Measurements from ENCODE around the gene ZNF107.
"Not testable (repeated sequence)": the region's sequence is repeated elsewhere in the genome, so short reads cannot be mapped to it uniquely, and the experiment has no call there.

The ZNF107 gene

GRCh38 chr7:64643566-64643965, 22.4 kb upstream of the ZNF107 start:
- no peak for DNase-seq (ENCODE audit: low spot score)

GRCh38 chr7:64651203-64651602, 14.7 kb upstream of the ZNF107 start:
- DNase-seq (ENCODE audit: low spot score) = no peak

GRCh38 chr7:64651632-64652165, 14.2 kb upstream of the ZNF107 start:
- no peak for DNase-seq (ENCODE audit: low spot score)

GRCh38 chr7:64653721-64654401, 12.1 kb upstream of the ZNF107 start:
- no peak for DNase-seq (ENCODE audit: low spot score)

- DNase-seq (ENCODE audit: low spot score) = no peak
Measured at GRCh38 chr7:64654796-64655548, 11.0 kb upstream of the ZNF107 start.

DNA sequence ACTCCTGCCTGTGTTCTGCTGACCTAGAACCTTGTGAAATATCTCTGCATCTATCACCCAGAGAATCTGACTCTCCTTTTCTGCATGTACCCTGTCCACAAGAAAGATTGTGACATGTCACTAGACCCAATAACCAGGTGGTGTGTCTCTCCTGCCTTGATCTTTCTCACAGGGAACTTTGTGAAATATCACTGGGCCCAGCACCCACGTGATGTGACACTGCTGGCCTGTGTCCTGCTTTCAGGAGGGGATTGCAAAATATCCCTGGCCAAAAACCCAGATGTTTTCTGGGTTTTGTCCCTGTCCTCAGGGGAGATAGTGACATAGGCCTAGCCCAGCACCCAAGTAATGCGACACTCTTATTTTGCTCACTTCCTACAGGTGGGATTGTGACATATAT, 10.1 kb upstream of the ZNF107 start:
- DNase-seq (ENCODE audit: low spot score) = no peak

GRCh38 chr7:64656489-64656888, 9.4 kb upstream of the ZNF107 start:
- peak; percentile 35 for DNase-seq (ENCODE audit: low spot score)

- not testable (repeated sequence) for DNase-seq (ENCODE audit: low spot score)
Measured at GRCh38 chr7:64662091-64662490, 3.8 kb upstream of the ZNF107 start.

DNA sequence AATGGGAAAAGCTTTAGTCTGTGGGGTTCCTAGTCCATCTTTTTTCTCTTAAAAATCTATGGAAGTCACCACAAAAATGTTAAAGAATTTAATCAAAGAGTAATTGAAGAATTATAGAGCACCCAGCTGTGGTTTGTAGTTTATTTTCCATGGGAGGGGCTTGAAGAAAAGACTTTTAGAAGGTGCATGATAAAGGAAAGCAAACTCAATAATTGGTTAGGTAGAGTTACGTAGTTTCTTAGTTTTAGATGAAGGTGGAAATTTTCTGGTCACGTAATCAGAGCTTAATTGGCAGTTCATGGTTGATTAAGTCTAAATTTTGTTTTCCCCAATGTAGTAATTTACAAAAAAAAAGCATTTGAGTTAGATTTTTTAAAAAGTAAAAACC, 724 bp downstream of the ZNF107 start:
- no peak for DNase-seq (ENCODE audit: low spot score)

DNA sequence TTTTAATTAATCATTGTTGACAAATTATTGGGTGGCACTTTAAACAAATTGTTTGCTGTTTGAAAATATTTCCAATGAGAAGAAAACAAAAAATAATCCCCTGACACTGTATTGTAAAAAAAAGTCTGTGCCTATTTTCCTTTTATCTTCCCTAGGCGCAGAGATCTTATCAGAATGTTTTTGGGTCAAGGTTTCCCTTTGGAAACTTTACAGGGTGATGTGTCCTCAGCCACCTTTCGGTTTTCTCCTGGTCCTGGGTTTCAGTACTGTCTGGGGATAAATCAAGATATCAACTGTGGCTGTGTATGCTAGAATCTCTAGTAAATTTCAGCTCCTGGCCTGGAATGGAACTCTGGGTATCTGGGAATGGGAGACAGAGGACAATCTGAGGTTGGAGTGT, 1.4 kb downstream of the ZNF107 start:
- DNase-seq (ENCODE audit: low spot score) = no peak

DNA sequence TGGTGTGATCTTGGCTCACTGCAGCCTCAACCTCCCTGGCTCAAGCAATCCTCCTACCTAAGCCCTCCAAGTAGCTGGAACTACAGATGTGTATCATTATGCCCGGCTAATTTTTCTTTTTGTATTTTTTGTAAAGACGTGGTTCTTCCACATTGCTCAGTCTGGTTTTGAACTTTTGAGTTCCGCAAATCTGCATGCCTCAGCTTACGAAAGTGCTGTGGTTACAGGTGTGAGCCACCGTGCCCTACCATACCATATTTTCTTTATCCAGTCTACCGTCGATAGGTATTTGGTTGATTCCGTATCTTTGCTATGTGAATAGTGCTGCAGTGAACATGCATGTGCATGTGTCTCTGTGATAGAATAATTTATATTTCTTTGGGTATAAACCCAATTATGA, 6.5 kb downstream of the ZNF107 start:
- DNase-seq (ENCODE audit: low spot score) = no peak

GRCh38 chr7:64685091-64685490, 19.2 kb downstream of the ZNF107 start:
- DNase-seq (ENCODE audit: low spot score) = no peak

GRCh38 chr7:64685741-64686140, 19.8 kb downstream of the ZNF107 start:
- no peak for DNase-seq (ENCODE audit: low spot score)

DNA sequence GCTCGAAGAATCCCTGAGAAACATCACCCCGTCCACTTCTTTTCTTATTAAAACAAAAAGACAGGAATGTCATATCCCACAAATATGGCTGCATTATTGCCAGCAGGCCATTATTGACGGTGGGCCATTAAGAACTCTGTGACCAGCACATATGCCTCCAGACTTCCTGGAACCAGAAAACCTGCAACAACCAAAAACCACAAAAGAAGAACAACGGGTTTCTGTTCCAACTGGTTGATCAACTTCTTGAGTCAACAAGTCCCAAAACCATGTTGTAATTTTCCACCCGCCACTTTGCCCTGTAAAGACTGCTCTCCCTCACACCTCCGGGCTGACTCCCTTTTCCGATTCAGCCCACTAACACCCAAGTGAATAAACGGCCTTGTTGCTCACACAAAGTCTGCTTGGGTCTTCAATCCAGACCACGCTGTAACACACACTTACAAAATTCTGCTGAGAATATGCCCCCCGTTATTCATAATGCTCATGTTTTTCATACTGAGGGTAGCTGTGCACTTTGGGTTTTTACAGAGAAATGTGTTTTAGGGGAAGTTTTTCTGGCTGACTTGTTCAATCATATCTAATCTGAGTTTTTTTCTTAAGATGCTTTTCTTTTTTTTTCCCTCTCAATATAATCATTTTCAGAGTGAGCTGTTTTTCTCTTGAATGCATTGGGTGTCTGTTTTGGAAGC, 20.7 kb downstream of the ZNF107 start:
- DNase-seq (ENCODE audit: low spot score) = peak; percentile 25

DNA sequence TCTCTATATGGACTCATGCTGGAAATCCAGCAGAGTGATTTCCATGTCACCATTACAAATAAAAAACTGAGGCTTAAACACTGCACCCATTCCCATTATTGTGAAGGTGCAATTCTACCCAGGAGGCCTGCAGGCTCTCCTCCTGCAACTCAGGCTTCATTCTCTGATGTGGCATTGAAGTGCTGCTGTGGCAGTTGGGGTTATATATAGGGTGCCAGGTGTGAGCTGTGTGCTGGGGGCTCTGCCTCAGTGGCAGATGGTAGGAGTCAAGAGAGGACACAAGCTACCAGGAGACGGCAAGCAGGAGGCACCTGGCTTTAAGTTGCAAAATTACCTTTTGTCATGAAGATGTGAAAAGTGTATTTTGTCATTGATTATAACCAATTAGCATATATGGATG, 21.3 kb downstream of the ZNF107 start:
- DNase-seq (ENCODE audit: low spot score) = no peak

- no peak for DNase-seq (ENCODE audit: low spot score)
Measured at GRCh38 chr7:64688988-64689387, 23.1 kb downstream of the ZNF107 start.

GRCh38 chr7:64691831-64692230, 25.9 kb downstream of the ZNF107 start:
- DNase-seq (ENCODE audit: low spot score) = no peak

- DNase-seq (ENCODE audit: low spot score) = not testable (repeated sequence)
Measured at GRCh38 chr7:64697863-64698262, 31.9 kb downstream of the ZNF107 start.

- DNase-seq (ENCODE audit: low spot score) = no peak
Measured at GRCh38 chr7:64706625-64707292, 40.8 kb downstream of the ZNF107 start.

DNA sequence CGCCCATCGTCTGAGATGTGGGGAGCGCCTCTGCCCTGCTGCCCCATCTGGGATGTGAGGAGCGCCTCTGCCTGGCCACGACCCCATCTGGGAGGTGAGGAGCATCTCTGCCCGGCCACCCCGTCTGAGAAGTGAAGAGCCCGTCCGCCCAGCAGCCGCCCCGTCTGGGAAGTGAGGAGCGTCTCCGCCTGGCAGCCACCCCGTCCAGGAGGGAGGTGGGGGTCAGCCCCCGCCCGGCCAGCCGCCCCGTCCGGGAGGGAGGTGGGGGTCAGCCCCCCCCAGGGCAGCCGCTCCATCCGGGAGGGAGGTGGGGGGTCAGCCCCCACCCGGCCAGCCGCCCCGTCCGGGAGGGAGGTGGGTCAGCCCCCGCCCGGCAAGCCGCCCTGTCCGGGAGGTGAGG, 52.0 kb downstream of the ZNF107 start:
- not testable (repeated sequence) for DNase-seq (ENCODE audit: low spot score)

DNA sequence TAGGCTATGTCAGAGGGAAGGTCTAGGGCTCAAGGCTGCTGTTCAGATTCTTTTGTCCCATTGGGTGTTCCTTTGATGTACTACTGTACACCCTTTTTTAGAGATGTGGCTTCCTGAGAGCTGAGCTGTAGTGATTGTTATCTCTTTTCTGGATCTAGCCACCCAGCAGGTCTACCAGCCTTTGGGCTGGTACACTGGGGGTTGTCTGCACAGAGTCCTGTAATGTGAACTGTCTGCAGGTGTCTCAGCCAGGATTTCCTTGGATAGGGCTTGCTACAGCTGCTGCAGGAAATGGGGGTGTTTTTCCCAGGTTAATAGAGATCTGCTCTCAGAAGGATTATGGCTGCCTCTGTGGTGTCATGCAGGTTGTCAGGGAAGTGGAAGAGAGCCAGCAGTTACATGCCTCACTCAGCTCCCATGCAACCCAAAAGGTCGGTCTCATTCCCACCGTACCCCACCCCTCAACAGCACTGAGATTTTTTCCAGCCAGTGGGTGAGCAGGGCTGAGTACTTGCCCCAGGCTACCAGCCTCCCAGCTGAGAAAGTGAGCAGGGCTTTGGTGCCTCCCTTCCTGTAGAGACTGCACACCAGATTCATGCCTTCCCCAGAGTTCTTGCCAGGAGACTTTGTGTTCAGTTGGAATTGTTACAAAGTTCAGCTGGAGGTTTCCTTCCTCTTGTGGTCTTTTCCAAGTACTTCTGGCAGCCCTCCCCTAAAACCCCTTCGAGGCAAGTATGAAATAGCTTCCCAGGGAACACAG, 63.3 kb downstream of the ZNF107 start:
- no peak for DNase-seq (ENCODE audit: low spot score)

Data from kidney tubule cell (primary cell).